ENCODE measurements around the gene SEMA3D.

Gene SEMA3D

DNA sequence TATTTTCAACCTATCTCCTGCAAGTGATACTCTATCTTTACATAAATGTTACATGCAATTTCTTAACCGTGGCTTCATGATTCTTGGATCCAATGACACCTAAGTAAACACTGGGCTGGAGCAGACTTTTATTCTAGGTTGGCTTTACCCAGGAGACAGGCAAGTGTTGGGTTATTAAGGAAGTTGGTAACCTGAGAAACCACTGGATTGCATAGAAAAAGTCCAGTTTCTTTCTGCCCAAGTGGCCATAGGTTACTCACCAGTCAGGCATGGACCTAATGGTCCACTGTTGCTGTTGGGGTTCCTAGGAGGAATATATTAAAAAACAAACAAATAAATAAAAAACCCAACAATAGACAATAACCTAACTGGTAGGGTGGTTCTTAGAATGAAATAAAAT, 112.8 kb downstream of the SEMA3D start:
- DNase-seq: no peak

DNA sequence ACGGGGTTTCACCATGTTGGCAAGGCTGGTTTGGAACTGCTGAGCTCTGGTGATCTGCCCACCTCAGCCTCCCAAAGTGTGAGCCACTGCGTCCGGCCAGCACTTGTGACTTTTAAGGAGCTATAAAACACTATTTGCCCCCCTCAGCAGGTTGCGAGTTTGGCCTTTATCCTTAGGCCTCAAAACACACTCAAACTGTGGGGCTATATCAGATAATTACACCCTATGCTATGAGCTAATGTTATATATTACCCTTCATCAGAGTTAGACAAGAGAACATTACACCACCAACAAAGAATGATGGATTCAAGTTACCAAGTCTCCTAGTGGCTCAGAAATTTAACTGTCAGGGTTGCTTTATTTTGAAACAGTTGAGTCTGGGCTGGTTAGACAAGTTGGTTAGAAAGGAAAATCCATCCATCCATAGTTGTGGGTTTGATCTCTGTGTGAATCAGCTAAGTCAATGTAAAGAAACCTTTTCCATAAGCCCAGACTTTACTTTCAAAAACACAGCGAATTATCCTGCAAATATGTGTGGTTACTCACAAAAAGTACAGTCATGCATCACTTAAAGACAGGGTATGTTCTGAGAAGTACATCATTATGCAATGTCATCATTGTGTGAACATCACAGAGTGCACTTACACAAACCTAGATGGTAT, 115.8 kb downstream of the SEMA3D start:
- no peak for DNase-seq

DNA sequence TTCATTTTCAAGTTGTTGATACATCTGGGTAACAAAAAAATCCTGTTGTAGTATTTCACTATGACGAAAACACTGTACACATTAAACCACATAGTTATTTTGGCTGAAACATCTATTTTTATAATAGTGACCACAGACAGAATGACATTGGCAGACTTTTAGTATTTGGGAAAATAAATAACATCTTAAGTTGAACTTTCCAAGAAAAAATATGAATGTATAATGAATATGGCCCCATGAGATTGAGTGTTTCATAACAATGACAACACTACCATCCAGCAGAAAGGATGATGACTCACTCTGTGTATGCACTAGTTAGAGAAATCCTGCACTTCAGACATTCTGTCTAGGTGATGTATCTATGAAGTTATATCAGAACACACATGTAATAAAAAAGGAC, 118.1 kb downstream of the SEMA3D start:
- DNase-seq: no peak

DNA sequence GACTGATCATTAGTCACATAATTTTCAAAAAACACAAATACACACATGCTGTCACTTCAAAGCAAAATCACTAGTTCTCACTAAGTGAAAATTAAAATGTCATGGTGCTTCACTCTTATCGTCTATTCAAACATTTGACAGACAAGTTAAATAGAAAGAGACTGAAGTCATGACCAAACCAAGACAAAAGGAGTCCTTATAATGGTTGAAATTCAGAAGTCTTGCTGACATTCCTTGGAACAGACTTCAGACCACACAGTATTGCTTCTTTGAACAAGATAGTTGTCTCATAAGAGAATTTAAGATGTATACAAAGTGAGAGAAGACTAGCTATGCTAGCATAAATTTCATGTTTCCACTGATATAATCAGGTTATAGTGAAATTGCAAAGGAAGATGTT, 119.5 kb downstream of the SEMA3D start:
- no peak for DNase-seq

DNA sequence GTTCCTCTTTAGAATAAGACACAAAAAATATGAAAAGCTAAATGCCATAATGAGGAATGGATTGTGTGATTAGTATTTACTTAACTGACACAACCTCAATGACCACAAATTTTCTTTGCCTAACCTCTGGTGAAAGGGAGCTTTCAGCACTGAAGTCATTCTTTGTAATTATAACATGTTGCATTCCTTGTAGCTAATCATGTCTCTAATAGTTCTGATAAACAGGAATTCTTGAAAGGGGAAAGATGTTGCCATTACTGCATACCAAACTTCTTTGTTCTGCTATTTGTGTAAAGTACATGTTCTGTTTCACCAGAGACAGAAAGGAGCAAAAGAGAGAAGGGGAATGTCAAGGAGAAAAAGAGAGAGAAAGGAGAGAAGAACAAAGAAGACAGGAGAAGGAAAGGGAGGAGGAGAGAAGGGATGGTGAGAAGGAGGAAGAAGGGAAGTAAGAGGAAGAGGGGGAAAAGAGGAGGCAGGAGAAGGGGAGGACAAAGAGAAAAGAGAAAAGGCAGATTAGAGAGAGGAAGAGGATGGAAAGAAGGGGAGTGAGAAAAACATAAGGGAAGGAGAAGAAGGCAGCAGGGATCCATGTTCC, 120.9 kb downstream of the SEMA3D start:
- no peak for DNase-seq

DNA sequence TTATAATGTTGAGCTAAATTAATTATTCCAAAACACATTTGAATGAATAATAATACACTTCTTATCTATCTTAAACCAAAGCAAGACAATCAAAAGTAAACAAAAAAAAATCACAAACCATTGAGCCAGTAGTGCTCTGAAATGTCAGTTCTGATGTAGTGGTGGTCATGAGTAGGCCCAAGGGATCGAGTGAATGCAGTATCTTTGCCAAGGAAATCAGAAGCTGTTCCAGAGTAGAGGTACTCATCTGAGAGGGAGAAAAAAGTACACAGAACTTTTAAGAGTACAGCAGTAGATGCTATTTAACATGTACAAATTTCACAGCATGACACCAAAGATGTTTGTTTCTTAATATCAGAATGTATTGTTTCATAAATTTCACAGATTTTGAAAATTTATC, 121.5 kb downstream of the SEMA3D start:
- no peak for DNase-seq

DNA sequence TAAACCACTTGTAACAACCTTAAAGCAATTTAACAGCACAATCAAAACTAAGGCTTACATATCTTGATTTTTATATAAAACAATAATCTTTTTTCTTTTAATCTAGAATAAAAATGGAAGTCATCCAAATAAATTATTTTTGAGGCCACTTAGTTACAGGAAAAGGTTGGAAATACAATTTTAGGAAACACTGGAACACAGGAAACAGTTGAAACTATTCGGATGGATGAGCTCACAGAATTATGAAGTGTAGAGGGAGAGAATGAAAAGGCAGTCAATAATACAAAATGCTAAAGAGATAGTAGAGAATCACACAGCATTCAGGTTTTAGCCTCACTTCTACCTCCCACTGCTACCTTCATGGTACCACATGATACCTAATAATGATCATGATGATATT, 124.2 kb downstream of the SEMA3D start:
- no peak for DNase-seq

DNA sequence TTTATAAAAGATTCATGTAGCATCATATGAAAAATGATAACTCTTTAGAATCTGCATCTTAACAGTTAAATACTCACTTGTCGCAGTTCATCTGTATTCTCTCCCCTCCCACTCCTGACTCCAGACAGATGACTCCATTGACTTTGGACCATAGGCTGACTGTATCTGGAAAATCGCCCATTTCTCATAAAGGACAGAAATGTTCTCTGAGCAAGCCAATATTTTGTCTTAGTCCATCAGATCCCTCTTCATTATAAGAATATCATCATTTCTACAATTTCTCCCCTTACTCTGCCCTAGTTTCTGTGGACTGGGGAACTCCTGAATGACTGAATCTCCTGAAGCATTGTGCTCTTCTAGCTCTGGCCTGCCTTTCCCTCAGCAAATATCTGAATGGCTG, 125.4 kb downstream of the SEMA3D start:
- DNase-seq: no peak

DNA sequence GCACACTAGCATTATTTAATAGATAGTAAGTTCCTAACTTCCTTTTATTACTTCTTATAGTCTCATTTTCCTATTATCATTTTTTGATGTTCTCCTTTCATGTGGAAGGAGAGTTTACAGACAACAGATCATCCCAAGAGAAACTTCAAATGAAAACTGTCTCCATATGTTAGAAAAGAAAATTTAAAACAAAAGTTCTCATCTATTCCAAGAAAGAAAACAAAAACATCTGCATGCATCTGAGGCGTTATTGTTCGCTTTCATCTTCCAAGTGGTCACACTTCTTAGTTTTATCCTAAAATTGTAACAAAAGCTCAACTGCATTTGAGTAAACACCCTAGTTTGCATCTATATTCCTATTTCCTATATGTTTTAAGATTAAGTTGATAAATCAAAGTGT, 126.2 kb downstream of the SEMA3D start:
- no peak for DNase-seq

DNA sequence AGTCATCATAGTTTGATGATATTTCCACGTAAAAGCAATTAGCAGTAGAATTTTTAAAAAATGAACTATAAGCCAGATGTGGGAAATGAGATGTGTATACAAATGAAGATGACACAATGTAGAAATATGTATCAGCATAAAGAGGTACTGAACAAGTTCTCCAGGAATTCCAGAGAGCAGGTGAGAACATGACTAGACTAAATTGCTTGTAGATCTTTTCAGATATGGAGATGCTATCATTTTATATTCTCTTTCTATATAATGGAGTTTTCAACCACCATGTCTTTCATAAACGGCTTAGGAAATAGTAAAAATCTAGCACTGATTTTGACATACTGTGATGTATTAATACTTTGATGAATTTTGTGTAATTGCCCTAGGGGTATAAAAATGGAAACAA, 130.9 kb downstream of the SEMA3D start:
- no peak for DNase-seq

DNA sequence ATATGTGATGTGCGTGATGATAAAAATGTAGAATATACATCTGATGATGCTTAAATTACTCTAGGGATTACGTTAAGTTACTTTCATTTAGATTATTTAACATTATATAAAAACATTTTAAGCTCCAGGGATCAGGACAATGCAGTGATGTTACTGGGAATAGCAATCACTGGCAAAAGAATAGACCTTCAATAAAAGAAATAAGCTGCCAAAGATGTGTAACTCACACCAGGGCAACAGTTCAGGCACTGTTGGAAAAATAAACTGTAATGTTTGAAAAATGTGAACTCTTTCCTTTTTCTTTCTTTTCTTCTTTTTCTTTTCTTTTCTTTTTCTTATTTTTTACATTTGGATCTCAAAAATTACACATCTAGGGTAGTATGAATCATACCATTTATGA, 131.7 kb downstream of the SEMA3D start:
- no peak for DNase-seq

DNA sequence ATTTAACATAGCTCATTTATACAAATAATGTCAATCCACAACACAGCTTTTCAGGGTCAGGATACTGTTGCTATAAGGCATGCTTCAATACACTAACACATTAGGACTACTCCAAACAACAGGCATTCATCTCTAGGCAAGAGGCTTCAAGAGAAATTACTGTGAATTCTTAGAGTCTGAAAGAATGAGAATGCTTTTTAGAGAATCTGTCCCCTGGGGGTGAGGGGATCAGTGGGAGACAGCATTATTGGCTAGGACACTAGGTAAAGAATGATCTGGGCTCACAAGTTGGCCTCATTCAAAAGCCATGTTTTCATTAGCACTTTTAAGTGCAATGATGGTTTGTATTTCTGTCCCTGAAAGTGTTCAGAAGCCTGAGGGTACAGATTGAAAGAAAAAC, 132.6 kb downstream of the SEMA3D start:
- DNase-seq: no peak

DNA sequence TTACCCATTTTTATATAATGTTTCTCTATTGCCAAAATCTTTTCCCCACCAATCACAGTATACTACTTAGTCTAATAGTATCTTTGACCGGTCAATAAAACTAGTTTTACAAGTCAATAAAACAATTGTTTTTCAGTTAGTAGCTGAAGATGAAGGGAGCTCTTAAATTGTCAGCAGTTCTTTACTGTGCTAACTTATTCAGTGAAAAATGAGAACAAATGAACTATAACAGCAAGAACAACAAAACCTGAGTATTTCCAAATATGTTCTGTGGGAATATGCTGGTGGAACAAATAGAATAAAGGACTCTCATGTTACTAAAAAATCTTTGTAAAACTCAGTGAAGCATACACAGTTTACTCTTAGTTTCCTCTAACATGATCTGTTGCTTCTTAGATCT, 134.0 kb downstream of the SEMA3D start:
- DNase-seq: no peak

DNA sequence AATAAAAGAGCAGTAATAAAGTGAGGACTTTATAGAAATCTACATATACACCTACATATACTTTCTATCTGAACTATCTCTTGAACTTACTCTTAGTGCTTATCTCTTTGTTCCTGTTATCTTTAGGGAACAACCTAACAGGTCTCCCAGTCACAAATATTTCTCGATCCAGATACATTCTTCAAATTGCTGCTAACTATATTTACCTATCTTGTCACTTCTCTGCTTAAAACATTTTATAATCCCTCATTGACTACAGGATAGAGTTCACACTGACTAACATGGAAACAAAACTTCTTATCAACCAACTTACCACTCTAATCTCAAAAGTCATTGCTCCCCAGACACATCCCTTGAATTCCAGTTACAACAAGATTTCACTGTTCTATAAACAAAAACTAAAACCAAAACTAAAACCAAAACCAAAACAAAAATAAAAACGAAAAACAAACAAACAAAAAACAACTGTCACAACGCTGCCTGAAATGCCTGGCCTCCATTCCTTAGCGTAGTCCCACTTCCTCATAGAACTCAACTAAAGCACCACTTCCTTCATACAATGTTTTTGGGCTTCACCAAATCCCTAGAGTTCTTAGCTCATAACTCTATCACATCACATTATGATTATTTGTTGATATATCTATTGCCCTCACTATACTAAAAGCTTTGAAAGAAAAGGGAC, 134.7 kb downstream of the SEMA3D start:
- no peak for DNase-seq

DNA sequence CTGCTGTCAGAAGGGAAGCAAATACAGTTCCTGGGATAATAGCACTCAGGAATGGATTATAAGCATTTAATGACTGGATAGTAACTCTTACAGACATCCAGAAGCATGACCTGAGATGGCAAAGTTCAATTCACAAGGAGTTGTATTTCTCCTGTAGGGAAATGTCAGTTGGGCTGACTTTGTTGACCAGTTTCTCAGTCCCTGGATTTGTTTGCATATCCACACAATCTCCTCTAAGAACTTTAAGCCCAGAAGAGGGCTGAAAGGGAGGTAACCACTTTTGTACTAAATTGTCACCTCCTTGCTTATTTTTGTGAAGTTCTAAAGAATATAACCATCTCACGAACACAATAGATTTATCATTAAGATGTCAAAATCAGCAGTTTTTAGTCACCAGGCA, 140.3 kb downstream of the SEMA3D start:
- DNase-seq: no peak

DNA sequence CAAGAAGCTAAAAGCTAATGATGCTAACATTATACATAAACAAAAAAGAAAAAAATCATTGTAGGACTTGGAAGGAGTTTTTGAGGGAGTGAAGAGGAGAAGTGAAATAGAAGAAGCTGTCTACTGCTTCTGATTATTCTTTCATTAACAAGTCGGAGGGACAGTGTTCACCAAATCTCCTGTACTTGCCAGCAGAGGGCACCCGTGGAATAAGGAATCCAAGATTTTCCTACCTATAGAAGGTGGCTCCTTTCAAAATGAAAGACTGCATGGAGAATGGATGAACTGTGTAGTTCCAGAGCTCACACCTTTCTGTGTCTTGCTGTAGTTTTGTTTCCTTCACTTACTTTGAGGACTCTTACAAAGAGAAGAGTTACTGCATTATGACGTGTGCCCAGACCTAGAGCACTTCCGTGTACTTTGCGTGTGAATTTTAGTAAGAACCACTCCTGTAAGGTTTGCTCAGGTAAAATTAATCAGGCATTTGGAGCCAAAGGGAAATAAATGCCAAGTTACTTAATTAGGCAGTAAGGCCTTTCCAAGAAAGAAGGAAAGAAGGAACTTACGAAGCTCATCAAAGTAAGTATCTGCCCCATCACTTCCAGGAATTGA, 145.1 kb downstream of the SEMA3D start:
- no peak for DNase-seq

DNA sequence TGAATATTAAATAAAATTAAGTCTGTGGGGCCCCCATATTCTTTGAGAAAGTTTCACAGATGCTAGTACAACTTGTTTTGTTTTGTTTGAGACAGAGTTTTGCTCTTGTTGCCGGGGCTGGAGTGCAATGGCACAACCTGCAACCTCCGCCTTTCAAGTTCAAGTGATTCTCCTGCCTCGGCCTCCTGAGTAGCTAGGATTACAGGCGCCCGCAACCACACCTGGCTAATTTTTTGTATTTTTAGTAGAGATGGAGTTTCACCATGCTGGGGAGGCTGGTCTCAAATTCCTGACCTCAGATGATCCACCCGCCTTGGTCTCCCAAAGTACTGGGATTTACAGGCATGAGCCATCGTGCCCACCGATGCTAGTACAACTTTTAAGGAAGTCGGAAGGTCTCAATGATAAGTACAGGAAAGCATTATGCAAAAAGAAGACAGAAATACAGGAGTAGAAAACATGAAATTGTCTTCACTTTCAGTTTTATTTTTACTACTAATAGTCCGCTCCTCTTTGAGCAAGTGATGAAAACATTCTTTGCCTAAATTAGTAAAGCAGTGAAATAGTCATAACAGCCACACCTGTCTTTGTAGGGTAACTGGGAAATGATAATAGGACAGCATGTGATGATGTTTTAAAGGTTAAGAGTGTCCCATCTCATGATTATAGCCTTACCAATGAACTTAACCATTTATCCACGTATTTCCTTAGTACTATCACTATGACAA, 147.5 kb downstream of the SEMA3D start:
- no peak for DNase-seq

DNA sequence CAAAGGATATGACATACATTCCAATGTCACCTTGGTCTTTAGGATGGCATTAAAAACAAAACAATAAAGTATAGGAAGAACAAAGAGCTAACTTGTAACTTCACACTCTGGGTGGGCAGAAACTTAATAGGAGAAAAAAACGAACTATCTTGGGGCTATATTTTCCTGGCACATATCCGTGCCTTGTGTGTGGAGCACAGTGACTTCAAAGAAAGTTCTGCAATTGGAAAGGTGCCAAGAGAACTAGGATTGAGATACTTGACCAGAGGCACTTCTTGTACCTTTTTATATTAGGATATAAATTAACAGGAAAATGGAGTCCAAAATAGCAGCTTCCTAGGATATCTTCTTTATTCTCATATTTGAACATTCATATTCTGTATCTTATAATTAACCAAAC, 148.4 kb downstream of the SEMA3D start:
- no peak for DNase-seq

DNA sequence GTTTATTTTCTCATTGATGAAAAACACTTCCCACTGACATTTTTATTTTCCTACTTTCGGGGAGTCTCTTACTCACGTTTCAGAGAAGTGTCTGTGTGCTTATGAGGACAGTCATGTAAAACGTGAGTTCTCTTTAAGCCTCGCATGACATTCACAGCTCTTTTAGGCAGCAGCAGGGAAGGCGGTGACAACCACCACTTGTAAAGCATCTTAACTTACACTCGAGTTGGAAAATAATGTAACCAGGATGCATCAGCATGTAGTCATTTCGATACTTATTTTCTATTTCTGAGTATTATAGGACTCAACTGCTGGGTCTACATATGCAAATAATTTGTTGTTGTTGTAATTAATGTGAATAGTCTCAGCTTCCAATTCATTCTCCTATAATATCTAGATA, 153.6 kb downstream of the SEMA3D start:
- no peak for DNase-seq

DNA sequence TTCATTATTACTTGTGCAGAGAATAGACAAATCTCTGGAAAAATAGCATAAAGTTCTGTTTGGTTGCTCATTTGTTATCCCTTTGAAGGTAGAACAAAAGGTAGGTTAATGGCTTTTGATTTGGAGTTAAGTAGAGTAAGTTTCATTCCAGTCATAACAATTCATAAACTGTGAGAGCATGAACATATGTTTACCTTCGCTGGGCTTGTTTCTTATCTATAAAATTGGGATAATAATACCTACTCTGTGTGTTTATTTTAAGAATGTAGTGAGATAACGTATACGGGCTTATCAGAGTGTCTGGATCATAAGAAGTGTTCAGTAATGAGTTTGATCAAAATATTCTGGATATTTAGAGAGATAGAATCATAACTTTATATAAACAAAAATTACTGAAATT, 155.4 kb downstream of the SEMA3D start:
- no peak for DNase-seq

DNA sequence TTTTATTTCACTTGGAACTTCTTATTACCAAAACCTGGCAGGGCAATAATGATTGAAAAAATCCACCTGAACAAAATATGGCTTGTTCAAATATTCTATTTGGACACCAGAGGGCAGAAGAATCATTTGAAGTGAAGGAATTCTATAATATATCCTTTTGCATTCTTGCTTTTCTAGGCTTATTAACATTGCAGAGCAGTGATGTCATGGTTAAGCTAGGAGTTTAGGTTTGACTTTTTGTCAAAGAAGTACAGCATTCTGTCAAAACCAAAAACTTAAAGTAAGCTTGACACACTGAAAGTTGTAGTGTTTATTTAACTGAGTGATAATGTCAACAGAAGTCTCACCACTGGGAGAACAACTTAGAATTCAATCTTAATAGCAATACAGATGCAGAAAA, 156.0 kb downstream of the SEMA3D start:
- DNase-seq: no peak

DNA sequence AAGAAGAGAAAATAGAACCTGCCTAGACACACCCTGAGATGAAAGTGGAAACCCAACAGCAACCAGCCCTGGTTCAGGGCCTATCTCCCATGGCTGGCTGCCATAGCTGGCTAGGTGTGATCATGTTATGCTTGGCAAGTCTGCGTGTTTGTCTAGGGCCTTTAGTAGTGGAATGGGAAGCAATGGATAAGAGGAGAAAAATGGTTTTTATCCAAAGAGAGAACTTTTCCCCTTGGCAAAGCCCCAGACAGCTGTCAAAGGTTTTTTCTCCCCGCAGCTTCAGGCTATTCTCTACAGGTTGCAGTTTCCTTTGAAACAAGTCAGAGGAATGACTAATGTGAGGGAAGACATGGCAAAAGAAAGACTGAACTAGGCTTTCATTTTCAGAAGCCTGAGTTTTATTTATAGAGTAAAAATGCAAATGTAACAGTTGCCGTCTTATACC, 161.5 kb downstream of the SEMA3D start:
- no peak for DNase-seq

DNA sequence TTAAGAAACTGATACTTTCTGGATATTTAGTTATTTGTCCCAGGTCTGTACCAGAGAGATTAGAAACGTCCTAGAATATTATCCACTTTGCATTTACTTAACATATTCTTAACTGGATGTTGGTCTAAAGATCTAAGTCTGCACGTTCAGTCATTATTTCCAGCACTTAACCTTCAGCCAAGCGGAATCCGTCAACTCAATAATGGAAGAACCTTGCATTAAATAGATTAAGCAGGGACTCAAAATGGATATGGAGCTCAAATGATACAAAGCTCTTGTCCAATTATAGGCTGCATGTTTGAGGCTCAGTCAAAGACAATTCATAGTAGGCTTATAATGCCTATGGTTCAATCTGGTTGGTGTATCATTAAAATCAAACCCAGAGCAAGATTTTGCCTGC, 162.9 kb downstream of the SEMA3D start:
- no peak for DNase-seq

Data from activated gamma-delta T cell treated with Interleukin-2 at 50 U/mL for 16 hours (primary cell).